CD4-positive, alpha-beta T cell treated with Interleukin-17A for 1 hour (primary cell): ENCODE measurements around the gene ATG5.
"Not testable (repeated sequence)": the region's sequence is repeated elsewhere in the genome, so short reads cannot be mapped to it uniquely, and the experiment has no call there.

Experiments used
- DNase-seq: peaks from one replicate; pipeline ENCODE4 v3.0.0-alpha.2; 2020

ATG5 gene

GRCh38 chr6:106256201-106256968 lies 69.2 kb downstream of the ATG5 start:
- no peak for DNase-seq

- DNase-seq, result no peak
These were observed 70.3 kb downstream of the ATG5 start for GRCh38 chr6:106255306-106255705.

DNA sequence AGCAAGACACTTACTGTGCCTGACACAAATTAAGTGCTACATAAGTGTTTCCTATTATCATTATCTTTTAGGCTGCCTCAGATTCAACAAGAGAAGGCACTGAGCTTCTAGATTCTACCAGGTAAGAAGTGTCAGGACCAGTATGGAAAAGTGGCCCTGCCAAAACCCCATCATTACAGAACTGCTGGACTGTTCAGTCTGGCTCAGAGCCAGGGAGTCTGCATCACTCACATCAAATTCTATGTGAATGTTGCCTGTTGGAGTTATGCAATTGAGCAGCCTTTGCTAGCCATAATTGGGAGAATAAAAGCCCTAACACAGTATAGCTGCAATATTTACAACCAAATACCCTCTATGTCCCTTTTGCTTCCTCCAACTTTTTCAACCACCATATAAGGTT lies 70.9 kb downstream of the ATG5 start:
- no peak for DNase-seq

- no peak for DNase-seq
These were observed 71.8 kb downstream of the ATG5 start for GRCh38 chr6:106253731-106254130.

GRCh38 chr6:106253172-106253571 lies 72.4 kb downstream of the ATG5 start:
- DNase-seq, result no peak

GRCh38 chr6:106252687-106253086 lies 72.9 kb downstream of the ATG5 start:
- no peak for DNase-seq

DNA sequence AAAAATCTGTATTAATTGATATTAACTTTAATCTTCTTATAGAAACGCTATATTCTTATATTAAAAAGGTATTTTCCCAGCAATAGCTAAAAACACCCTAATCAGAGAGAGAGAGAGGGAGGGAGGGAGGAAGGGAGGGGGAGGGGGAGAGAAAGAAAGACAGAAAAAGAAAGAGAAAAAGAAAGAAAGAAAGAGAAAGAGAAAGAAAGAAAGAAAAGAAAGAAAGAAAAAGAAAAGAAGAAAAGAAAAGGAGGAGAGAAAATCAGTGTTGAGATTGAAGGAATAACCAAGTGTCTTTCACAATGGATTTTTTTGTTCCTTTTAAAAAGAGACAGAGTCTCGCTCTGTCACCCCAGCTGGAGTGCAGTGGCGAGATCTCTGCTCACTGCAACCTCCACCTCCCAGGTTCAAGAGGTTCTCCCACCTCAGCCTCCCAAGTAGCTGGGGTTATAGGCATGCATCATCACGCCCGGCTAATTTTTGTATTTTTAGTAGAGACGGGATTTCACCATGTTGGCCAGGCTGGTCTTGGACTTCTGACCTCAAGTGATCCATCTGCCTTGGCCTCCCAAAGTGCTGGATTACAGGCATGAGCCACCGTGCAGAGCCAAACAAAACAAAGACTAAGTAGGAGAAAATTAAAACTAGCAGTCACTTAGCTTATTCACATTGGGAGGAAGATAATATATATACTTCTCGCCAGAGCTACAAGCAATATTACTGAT lies 73.9 kb downstream of the ATG5 start:
- DNase-seq, result not testable (repeated sequence)

- DNase-seq, result no peak
These were observed 74.6 kb downstream of the ATG5 start for GRCh38 chr6:106250953-106251352.

DNA sequence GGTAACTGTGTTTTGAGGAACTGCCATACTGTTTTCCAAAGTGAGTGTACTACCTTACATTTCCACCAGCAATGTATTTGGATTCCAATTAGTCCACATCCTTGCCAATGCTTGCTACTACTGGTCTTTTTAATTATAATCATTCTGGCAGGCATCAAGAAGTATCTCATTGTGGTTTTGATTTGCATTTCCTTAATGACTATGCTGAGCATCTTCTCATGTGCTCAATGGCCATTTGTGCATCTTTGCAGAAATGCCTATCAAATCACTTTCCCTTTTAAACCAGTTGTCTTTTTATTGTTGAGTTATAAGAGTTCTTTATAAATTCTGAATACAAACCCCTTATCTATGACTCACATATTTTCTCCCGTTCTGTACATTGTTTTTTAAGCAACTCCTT lies 75.9 kb downstream of the ATG5 start:
- no peak for DNase-seq

GRCh38 chr6:106247733-106248132 lies 77.8 kb downstream of the ATG5 start:
- DNase-seq, result peak; percentile 9

DNA sequence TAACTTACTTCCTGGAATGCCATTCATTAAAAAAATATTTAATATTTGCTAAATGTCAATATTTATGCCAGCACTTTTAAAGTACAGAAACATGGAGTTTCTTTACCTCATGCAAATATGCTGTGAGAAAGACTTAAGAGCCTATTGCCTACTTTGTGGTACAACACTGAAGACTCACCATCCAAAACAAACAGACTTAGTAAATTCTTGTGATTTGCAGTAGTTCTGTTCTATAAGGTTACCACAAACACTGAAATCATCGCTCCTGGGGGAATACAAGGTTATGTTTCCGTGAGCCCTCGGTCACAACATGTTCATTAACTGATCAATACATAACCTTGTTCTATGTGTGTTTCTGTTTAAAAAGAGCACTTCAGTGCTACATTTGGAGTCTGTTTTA lies 78.3 kb downstream of the ATG5 start:
- no peak for DNase-seq

DNA sequence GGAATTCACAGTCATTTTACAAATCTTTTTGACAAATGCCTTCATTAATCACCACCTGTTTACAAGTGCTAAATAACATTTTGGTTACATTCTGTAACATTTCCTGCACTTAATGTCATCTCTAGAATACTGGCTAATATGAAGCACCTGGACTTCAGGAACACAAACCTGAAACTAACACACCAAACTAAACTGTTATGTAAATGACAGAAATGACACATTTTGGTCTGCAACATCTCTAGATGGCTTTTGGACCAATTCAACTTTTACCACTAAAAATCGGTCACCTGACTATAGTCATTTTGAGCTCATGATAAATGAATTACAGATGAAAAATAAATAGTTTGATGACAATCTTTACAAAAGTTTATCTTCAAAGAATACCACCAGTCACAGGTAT lies 80.6 kb downstream of the ATG5 start:
- no peak for DNase-seq

- no peak for DNase-seq
These were observed 81.0 kb downstream of the ATG5 start for GRCh38 chr6:106244521-106244920.

- no peak for DNase-seq
These were observed 82.3 kb downstream of the ATG5 start for GRCh38 chr6:106243261-106243660.

GRCh38 chr6:106241498-106241897 lies 84.1 kb downstream of the ATG5 start:
- no peak for DNase-seq

DNA sequence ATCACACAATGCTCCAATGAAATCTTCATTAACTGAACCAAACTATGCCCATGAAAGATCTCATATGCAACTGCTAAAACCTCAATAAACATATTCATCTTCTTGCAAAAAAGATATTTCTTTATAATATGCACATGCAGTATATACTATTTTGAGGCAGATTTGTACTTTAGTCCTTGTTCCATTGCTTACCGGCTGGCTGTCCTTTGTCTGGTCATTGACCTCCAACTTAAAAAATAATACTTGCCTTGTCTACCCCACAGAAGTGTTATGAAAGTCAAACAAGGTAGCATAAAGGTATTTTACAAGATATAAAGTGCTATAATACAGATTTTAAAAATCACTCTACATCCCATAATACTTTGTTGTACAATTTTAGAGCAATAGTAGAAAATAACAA lies 88.3 kb downstream of the ATG5 start:
- DNase-seq, result no peak

- not testable (repeated sequence) for DNase-seq
These were observed 95.6 kb downstream of the ATG5 start for GRCh38 chr6:106229876-106230445.

- DNase-seq, result no peak
These were observed 97.7 kb downstream of the ATG5 start for GRCh38 chr6:106227612-106228507.

GRCh38 chr6:106226676-106227075 lies 98.9 kb downstream of the ATG5 start:
- DNase-seq, result no peak

DNA sequence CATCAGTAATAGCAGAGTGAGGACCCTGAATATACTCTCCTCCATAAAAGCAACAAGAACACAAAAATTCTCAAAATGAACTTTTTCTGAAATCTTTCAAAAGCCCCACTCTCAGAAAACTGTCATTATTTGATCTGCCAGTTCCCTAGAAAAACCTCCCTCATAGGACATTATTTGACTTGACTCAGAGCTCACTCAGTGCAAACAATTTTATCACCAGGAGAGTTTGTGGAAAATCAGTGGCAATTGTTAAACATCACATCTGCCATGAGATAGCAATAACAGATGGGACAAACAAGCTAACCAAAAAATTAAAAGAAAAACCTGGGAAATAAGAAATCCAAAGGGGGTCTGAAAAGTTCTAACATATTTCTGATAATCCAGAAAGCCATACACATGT lies 100.0 kb downstream of the ATG5 start:
- DNase-seq, result no peak

DNA sequence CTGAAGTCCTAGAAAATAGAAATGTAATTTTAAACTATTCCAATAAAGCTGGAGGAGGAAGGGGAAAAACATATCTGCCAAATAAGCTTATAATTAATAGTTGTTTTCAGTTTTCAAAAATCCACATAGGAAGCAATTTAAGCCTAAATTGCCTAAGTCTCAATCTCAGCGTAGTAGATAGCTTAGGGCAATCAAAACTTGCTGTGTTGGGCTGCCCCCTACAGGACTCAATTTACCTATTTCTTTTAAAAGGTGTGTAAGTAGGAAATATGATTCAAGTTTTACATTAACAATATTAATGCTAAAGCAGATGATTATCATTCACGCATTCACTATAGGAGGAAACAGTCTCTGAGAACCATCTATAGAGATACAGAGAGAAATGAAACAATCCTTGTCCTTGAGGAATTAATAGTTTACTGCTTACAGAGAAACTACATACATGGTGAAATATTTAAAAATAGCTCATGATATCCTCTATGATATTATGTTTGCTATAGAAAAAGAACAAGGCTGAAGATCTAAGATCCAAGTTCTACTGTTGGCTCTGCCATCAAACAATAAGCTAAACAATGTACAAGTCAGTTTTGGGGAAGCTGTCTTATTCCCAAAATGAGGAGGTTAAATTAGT lies 102.1 kb downstream of the ATG5 start:
- DNase-seq, result peak; percentile 84

DNA sequence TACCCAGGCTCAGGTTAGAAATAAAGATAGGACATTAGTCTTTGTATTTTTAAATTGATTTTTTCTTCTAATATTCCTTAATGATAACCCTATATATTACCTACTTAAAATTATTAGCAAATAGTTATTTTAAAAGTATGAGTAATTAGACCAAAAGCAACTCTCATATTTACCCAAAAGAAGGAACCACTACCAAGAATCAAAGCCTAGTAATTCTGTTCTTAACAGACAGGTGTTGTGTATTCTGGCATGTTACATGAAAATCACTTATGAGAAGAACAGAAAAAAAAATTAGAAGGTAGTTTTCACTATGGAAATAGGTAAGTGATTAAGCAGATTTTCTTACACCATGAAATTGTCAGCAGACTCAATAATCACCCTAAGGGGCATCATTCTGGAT lies 105.1 kb downstream of the ATG5 start:
- DNase-seq, result no peak

- no peak for DNase-seq
These were observed 109.0 kb downstream of the ATG5 start for GRCh38 chr6:106216527-106216926.
